ENCODE data around the gene FNDC3B. TPM values are rescaled to one million over a fixed set of nuclear protein-coding genes. Genes with fewer than 3 reads are reported as not detected.

FNDC3B gene
- total RNA-seq, 2 donors from 2014 or later = 80.6 to 107 TPM

DNA sequence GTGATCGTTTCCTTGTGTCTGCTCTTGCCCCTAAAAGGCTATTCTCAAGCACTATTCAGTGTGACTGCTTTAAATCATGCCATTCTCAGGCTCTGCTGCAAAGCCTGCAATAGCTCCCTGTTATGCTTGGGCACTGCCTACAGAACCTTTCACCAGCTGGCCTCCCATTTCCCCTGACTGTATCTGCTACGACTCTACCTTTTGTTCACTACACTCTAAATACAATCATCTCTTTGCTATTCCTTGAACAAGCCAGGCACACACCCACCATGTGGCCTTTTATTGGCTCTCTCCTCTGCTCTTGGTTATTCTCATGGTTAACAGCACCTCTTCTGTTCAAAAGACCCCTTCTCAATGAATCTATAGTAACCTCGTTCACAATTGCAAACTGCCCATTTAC, 29.6 kb upstream of the FNDC3B start:
- Histone ChIP-seq H3K36me3 (ENCODE audit: control insufficient read depth, insufficient read depth, low read length) (no peaks in the 10 kb centered on the region), H3K27ac (ENCODE audit: low read depth, low read length) (peak overlapping the region; percentile 1), H3K4me3 (ENCODE audit: low read length) (no peak overlapping the region), H3K27me3 (ENCODE audit: control insufficient read depth, insufficient read depth, low read length, poor library complexity, severe bottlenecking) (no peaks in the 10 kb centered on the region), H3K9me3 (ENCODE audit: control insufficient read depth, low read length) (no peaks in the 10 kb centered on the region), H3K4me1 (ENCODE audit: control insufficient read depth, insufficient read depth, low read length) (no peaks in the 10 kb centered on the region), H3K9ac (ENCODE audit: extremely low read depth, low read length, poor library complexity, severe bottlenecking) (no peak overlapping the region)
- no peaks in the 10 kb centered on the region for H3K36me3 Mint-ChIP-seq (ENCODE audit: low read depth)
- no peaks in the 10 kb centered on the region for H3K9me3 Mint-ChIP-seq
- TF ChIP-seq, protein P1, sequence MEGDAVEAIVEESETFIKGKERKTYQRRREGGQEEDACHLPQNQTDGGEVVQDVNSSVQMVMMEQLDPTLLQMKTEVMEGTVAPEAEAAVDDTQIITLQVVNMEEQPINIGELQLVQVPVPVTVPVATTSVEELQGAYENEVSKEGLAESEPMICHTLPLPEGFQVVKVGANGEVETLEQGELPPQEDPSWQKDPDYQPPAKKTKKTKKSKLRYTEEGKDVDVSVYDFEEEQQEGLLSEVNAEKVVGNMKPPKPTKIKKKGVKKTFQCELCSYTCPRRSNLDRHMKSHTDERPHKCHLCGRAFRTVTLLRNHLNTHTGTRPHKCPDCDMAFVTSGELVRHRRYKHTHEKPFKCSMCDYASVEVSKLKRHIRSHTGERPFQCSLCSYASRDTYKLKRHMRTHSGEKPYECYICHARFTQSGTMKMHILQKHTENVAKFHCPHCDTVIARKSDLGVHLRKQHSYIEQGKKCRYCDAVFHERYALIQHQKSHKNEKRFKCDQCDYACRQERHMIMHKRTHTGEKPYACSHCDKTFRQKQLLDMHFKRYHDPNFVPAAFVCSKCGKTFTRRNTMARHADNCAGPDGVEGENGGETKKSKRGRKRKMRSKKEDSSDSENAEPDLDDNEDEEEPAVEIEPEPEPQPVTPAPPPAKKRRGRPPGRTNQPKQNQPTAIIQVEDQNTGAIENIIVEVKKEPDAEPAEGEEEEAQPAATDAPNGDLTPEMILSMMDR (conservative IDR thresholded peaks at IDR 0.05) = no peak
- no peak overlapping the region for H3K27ac Mint-ChIP-seq
- peak; percentile 70 for DNase-seq
- no peak overlapping the region for H3K4me3 Mint-ChIP-seq
- peaks cover 27% of the 10 kb centered on the region for H3K4me1 Mint-ChIP-seq
- WGBS, 2 experiments (ENCODE audit: insufficient coverage in 1 of 2, insufficient read length in 1 of 2) = 38 to 45% methylated on average over 3 of the region's 3 CpGs
- H3K27me3 Mint-ChIP-seq (ENCODE audit: insufficient read depth) = no peaks in the 10 kb centered on the region

DNA sequence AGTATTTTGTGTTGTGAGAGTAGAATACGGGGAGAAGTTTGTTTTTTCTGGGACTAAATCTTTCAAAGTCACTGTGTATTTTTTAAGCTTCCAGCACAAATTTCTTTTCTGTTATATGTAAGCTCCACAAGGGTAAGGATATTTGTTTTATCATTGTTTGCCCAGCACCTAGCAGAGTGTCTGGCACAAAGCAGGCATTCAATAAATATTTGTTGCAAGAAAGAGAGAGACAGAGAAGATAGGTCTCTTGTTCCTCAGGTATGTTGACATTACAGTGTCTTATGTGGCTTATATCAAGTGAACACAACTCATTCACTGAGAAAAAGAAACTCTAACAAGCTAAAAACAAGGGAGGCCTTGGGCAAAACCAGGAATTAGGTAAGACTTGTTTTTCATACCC, 26.6 kb upstream of the FNDC3B start:
- no peaks in the 10 kb centered on the region for H3K9me3 ChIP-seq (ENCODE audit: control insufficient read depth, low read length)
- Mint-ChIP-seq H3K9me3 (peaks cover under 1% of the 10 kb centered on the region), H3K4me3 (no peak overlapping the region), H3K27me3 (ENCODE audit: insufficient read depth) (no peaks in the 10 kb centered on the region), H3K4me1 (peaks cover 17% of the 10 kb centered on the region), H3K27ac (no peak overlapping the region), H3K36me3 (ENCODE audit: low read depth) (no peaks in the 10 kb centered on the region)
- TF ChIP-seq, protein P1 (conservative IDR thresholded peaks at IDR 0.05) = no peak
- H3K4me3 ChIP-seq (ENCODE audit: low read length) = no peak overlapping the region
- H3K4me1 ChIP-seq (ENCODE audit: control insufficient read depth, insufficient read depth, low read length) = no peaks in the 10 kb centered on the region
- no peaks in the 10 kb centered on the region for H3K27me3 ChIP-seq (ENCODE audit: control insufficient read depth, insufficient read depth, low read length, poor library complexity, severe bottlenecking)
- 80 to 87% methylated on average over 1 of the region's 1 CpG for WGBS, 2 experiments (ENCODE audit: insufficient coverage in 1 of 2, insufficient read length in 1 of 2)
- no peak overlapping the region for H3K9ac ChIP-seq (ENCODE audit: extremely low read depth, low read length, poor library complexity, severe bottlenecking)
- no peak overlapping the region for H3K27ac ChIP-seq (ENCODE audit: low read depth, low read length)
- no peaks in the 10 kb centered on the region for H3K36me3 ChIP-seq (ENCODE audit: control insufficient read depth, insufficient read depth, low read length)
- DNase-seq = no peak

DNA sequence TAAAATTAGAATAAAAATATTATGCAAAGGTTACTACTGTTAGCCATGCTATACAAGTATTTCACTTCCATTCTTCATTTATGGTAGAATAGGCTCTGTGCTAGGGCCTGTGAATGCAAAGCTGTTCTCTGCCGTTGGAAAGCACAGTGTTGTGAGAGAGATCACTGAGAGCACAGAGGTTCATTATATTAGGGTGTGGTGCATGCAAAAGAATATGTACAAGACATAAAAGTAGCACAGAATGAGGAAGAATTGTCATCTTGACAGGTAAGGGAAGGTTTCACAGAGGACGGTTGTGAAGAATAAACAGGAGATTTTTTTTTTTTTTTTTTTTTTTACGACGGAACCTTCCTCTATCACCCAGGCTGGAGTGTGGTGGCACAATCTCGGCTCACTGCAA, 25.2 kb upstream of the FNDC3B start:
- Mint-ChIP-seq H3K27ac (no peak overlapping the region), H3K9me3 (peaks cover 5% of the 10 kb centered on the region), H3K36me3 (ENCODE audit: low read depth) (no peaks in the 10 kb centered on the region), H3K4me3 (no peak overlapping the region), H3K27me3 (ENCODE audit: insufficient read depth) (no peaks in the 10 kb centered on the region), H3K4me1 (peaks cover 16% of the 10 kb centered on the region)
- WGBS, 2 experiments (ENCODE audit: insufficient coverage in 1 of 2, insufficient read length in 1 of 2) = 92 to 100% methylated on average over 2 to 4 of the region's 5 CpGs
- Histone ChIP-seq H3K27ac (ENCODE audit: low read depth, low read length) (no peak overlapping the region), H3K9ac (ENCODE audit: extremely low read depth, low read length, poor library complexity, severe bottlenecking) (no peak overlapping the region), H3K27me3 (ENCODE audit: control insufficient read depth, insufficient read depth, low read length, poor library complexity, severe bottlenecking) (no peaks in the 10 kb centered on the region), H3K9me3 (ENCODE audit: control insufficient read depth, low read length) (no peaks in the 10 kb centered on the region), H3K4me1 (ENCODE audit: control insufficient read depth, insufficient read depth, low read length) (no peaks in the 10 kb centered on the region), H3K36me3 (ENCODE audit: control insufficient read depth, insufficient read depth, low read length) (no peaks in the 10 kb centered on the region), H3K4me3 (ENCODE audit: low read length) (no peak overlapping the region)
- DNase-seq = no peak
- TF ChIP-seq, protein P1 (conservative IDR thresholded peaks at IDR 0.05) = no peak

Measured in endodermal cell (in vitro differentiated cells).